ENCODE results near the gene TRMT2A.

DNA sequence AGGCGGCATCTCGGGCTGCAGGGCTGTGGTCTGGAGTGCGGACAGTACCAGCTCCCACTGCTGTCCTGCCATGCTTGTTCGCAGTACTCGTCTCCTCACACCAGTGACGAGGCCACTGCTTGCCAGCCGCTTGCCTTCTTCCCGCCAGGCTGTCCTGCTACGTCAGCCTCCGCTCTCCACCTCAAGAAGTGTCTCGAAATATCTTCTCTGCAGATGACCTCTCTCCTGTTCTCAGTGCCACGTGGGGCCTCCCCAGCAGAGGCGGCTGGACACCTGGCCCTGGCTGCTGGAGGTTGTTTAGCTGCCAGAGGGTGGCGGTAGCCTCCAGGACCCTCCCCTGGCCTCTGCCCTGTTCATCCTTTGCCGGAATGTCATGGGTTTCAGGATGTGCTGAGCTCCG is 36.9 kb upstream of the TRMT2A start:
- TF ChIP-seq EP300 (IDR thresholded peaks at IDR 0.05; ENCODE audit: borderline replicate concordance) (no peak), RAD21 (IDR thresholded peaks at IDR 0.05; ENCODE audit: low read depth) (no peak), CREB1 (IDR thresholded peaks at IDR 0.05; ENCODE audit: low read depth) (no peak)
- TF ChIP-seq, protein P1, sequence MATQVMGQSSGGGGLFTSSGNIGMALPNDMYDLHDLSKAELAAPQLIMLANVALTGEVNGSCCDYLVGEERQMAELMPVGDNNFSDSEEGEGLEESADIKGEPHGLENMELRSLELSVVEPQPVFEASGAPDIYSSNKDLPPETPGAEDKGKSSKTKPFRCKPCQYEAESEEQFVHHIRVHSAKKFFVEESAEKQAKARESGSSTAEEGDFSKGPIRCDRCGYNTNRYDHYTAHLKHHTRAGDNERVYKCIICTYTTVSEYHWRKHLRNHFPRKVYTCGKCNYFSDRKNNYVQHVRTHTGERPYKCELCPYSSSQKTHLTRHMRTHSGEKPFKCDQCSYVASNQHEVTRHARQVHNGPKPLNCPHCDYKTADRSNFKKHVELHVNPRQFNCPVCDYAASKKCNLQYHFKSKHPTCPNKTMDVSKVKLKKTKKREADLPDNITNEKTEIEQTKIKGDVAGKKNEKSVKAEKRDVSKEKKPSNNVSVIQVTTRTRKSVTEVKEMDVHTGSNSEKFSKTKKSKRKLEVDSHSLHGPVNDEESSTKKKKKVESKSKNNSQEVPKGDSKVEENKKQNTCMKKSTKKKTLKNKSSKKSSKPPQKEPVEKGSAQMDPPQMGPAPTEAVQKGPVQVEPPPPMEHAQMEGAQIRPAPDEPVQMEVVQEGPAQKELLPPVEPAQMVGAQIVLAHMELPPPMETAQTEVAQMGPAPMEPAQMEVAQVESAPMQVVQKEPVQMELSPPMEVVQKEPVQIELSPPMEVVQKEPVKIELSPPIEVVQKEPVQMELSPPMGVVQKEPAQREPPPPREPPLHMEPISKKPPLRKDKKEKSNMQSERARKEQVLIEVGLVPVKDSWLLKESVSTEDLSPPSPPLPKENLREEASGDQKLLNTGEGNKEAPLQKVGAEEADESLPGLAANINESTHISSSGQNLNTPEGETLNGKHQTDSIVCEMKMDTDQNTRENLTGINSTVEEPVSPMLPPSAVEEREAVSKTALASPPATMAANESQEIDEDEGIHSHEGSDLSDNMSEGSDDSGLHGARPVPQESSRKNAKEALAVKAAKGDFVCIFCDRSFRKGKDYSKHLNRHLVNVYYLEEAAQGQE (IDR thresholded peaks at IDR 0.05; ENCODE audit: low read depth) = no peak
- TF ChIP-seq, protein P2, sequence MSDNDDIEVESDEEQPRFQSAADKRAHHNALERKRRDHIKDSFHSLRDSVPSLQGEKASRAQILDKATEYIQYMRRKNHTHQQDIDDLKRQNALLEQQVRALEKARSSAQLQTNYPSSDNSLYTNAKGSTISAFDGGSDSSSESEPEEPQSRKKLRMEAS (IDR thresholded peaks at IDR 0.05) = no peak

All from Ishikawa (cell line).